IMR-90 (cell line): Measurements from ENCODE around the gene SYCE3.

Source experiments
- CEBPB ChIP-seq: IDR thresholded peaks from 2 replicates; pipeline ENCODE4 v1.6.1; 2012; ENCODE audit warnings: low read depth, low read length, improper control_type of control experiment
- CTCF ChIP-seq: conservative IDR thresholded peaks from 2 replicates; pipeline ENCODE4 v1.5.1; 2012; ENCODE audit warnings: mild to moderate bottlenecking, low read depth, low read length, improper control_type of control experiment
- FOS ChIP-seq: fragments of 150-350 bp; IDR thresholded peaks from 2 replicates; pipeline ENCODE4 v1.6.1; 2016; ENCODE audit warnings: low read depth, low read length
- MAFK ChIP-seq: IDR thresholded peaks from 2 replicates; pipeline ENCODE4 v1.6.1; 2012; ENCODE audit warnings: low read depth, low read length, improper control_type of control experiment
- MAZ ChIP-seq: IDR thresholded peaks from 2 replicates; pipeline ENCODE4 v1.6.1; 2012; ENCODE audit warnings: low read depth, mild to moderate bottlenecking, low read length, improper control_type of control experiment, moderate library complexity, borderline replicate concordance
- MXI1 ChIP-seq: IDR thresholded peaks from 2 replicates; pipeline ENCODE4 v1.6.1; 2012; ENCODE audit warnings: low read depth, mild to moderate bottlenecking, low read length, moderate library complexity, borderline replicate concordance
- POLR2A ChIP-seq: IDR thresholded peaks from 2 replicates; pipeline ENCODE4 v1.6.1; 2012; ENCODE audit warnings: mild to moderate bottlenecking, low read depth, low read length
- RCOR1 ChIP-seq: IDR thresholded peaks from 2 replicates; pipeline ENCODE4 v1.6.1; 2012; ENCODE audit warnings: mild to moderate bottlenecking, low read length, improper control_type of control experiment; ENCODE audit not compliant: insufficient replicate concordance
- SMC3 ChIP-seq: fragments of 150-350 bp; IDR thresholded peaks from 2 replicates; pipeline ENCODE4 v1.6.1; 2016; ENCODE audit warnings: low read depth, mild to moderate bottlenecking, antibody characterized with exemption, low read length, moderate library complexity
- USF2 ChIP-seq: fragments of 150-350 bp; IDR thresholded peaks from 2 replicates; pipeline ENCODE4 v1.6.1; 2017; ENCODE audit warnings: mild to moderate bottlenecking, antibody characterized with exemption, low read length, low read depth

- TF ChIP-seq CTCF (no peak), POLR2A (no peak), SMC3 (no peak), MAFK (no peak), USF2 (no peak), MAZ (no peak), MXI1 (no peak), RCOR1 (no peak), CEBPB (no peak), FOS (no peak)
Observed at GRCh38 chr22:50581950-50582492, 19.3 kb upstream of the SYCE3 start.
